ENCODE data around the gene ZCCHC13. TPM values are rescaled to one million over a fixed set of nuclear protein-coding genes. Genes with fewer than 3 reads are reported as not detected.

ZCCHC13 gene
- total and polyA plus RNA-seq, 10 donors = not detected

DNA sequence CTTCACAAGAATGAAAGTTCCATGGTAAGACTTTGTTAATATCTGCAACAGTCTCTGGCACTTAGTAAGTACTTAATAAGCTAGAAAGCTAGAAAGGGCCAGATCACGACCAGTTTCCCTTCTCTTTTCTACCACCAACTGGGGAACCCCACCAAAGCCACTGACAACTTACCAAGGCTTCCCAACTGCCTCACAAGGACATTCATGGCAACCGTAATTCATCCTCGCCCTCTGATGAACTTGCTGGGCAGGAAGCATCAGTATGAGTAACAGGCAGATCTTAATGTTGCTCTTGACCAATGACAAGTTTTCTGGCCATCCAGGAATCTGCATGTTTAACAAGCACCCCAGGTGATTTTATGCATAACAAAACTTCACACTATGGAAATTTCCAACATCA is 23.2 kb upstream of the ZCCHC13 start:
- Histone ChIP-seq H3K36me3 (peaks cover 0 to 78% (median 28%) of the 10 kb centered on the region in 6 donors), H3K27me3 (replicated peaks in 1 of 7) (no peaks in the 10 kb centered on the region), H3K4me1 (peaks cover 0 to 12% (median 0%) of the 10 kb centered on the region in 6 donors), H3K9me3 (no peaks in the 10 kb centered on the region), H3K4me3 (no peak overlapping the region), H3K27ac (no peak overlapping the region)
- intact Hi-C loops (cut with DNase I; ENCODE audit: low total_unique reads) = no loop called here
- TF ChIP-seq POLR2AphosphoS5 (IDR thresholded peaks at IDR 0.05) = no peak
- no peak for TF ChIP-seq CTCF (IDR thresholded peaks at IDR 0.05 in 8 of 11, conservative IDR thresholded peaks at IDR 0.05 in 3 of 11)
- no peak for TF ChIP-seq POLR2A (IDR thresholded peaks at IDR 0.05)
- DNase-seq = no peak
- whole genome bisulfite sequencing, 5 donors = 48 to 75% (median 60%) methylated on average over 3 of the region's 3 CpGs

DNA sequence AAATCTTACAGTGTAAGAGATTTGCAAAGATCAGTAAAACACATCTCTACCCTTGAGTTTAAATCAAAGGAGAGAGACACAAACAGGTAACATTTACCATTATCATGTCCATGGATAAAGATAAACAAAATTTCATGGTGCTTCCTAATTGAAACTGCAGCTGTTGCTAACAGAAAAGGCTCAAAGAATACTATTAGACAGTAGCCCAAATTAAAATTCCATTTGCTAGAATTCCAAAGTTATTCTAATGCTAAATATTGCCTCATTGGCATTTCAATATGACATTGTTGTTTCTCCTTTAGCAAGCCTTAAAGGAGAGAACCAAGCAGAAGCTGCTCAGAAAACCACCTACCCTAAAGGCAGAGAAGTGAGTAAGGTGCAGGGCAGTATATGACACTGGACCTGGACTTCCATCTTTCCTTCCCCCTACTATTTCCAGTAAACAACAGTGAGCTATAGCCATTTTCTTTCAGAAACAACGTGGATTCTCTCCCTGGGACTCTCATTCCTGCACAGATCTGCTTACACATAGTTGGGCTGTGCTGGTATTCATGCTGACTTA is 19.5 kb upstream of the ZCCHC13 start:
- TF ChIP-seq CTCF (IDR thresholded peaks at IDR 0.05 in 8 of 11, conservative IDR thresholded peaks at IDR 0.05 in 3 of 11) (no peak), POLR2A (IDR thresholded peaks at IDR 0.05) (no peak), POLR2AphosphoS5 (IDR thresholded peaks at IDR 0.05) (no peak)

DNA sequence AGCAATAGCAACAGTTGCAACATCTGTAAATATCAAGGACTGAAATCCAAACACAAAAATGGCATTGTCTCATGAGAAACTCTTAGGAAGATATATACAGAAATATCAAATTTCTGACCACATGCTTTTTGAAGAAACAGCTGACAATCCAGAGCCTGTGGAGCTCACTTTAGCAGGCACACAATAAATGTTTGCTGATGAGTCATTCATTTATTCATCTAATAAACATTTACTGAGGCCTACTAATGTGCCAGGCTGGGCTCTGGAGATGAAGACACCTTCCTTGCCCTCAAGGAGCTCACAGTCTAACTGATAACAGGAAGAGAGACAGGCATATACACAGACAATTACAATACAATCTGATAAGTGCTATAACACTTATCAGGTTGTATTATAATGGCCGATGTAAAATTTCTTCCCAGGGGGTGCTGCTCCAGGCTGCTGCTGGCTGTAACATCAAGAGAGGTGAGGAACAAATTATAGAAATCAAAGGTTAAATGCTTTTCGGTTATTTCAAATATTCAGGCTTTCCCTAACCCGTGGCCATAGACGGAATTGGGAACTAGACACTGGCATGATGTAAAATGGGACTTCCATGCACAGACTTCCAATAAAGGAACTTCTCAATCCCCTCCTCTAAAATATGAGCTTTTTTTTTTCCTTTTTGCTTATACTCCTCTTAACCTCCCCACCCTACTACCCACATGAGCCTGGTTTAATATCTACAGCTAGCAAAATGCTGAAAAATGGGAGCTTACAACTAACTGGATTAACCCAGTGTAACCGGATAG is 16.8 kb upstream of the ZCCHC13 start:
- Histone ChIP-seq H3K36me3 (peaks cover 0 to 31% (median 0%) of the 10 kb centered on the region in 6 donors), H3K4me1 (peaks cover 0 to 34% (median 16%) of the 10 kb centered on the region in 6 donors), H3K4me3 (no peak overlapping the region), H3K9me3 (no peaks in the 10 kb centered on the region), H3K27ac (no peak overlapping the region), H3K27me3 (replicated peaks in 1 of 7) (no peaks in the 10 kb centered on the region)
- no peak for DNase-seq
- no peak for TF ChIP-seq CTCF (IDR thresholded peaks at IDR 0.05 in 8 of 11, conservative IDR thresholded peaks at IDR 0.05 in 3 of 11)
- TF ChIP-seq POLR2AphosphoS5 (IDR thresholded peaks at IDR 0.05) = no peak
- no peak for TF ChIP-seq POLR2A (IDR thresholded peaks at IDR 0.05)
- 83 to 94% (median 86%) methylated on average over 5 of the region's 5 CpGs for WGBS, 5 donors
- intact Hi-C loops (cut with DNase I; ENCODE audit: low total_unique reads) = no loop called here

More for the DNA sequence above, 19.5 kb upstream of the ZCCHC13 start:
- no peak overlapping the region for H3K4me3 ChIP-seq
- peaks cover 0 to 25% (median 10%) of the 10 kb centered on the region in 6 donors for H3K4me1 ChIP-seq
- H3K27me3 ChIP-seq (replicated peaks in 1 of 7) = no peaks in the 10 kb centered on the region
- 14 to 75% (median 67%) methylated on average over 1 of the region's 1 CpG for WGBS, 5 donors
- intact Hi-C loops (cut with DNase I; ENCODE audit: low total_unique reads) = no loop called here
- H3K36me3 ChIP-seq = peaks cover 0 to 57% (median 16%) of the 10 kb centered on the region in 6 donors
- H3K27ac ChIP-seq = no peak overlapping the region
- H3K9me3 ChIP-seq = no peaks in the 10 kb centered on the region
- DNase-seq = no peak

DNA sequence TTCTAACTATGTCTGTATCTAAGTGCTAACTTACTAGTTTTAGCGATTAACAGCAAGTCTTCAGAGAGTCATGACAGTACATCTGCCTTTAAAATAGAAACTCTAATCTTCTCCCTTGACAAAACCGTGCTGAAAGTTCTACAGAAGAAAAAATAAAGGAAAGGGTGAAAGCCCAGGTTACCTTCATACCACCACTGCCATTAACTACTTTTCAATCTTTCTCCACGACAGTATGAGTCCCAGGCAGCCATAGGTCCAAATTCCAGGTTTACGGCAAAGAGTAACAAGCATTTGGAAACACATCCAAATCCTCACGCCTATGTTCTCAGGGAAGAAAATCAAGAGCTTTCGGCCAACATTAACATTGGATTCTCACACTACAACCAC is 12.4 kb upstream of the ZCCHC13 start:
- intact Hi-C loops (cut with DNase I; ENCODE audit: low total_unique reads) = no loop called here
- Histone ChIP-seq H3K9me3 (no peaks in the 10 kb centered on the region), H3K27me3 (replicated peaks in 1 of 7) (no peaks in the 10 kb centered on the region), H3K27ac (peak overlapping the region; percentile 81 to 94 (median 90)), H3K4me1 (peaks cover 0 to 34% (median 11%) of the 10 kb centered on the region in 6 donors), H3K36me3 (peaks cover 0 to 7% (median 0%) of the 10 kb centered on the region in 6 donors), H3K4me3 (peak overlapping the region; percentile 43 to 84 (median 56))
- DNase-seq = no peak
- TF ChIP-seq CTCF (IDR thresholded peaks at IDR 0.05 in 8 of 11, conservative IDR thresholded peaks at IDR 0.05 in 3 of 11) = no peak
- peak in 1 of 3 donors; percentile 29 for TF ChIP-seq POLR2A (IDR thresholded peaks at IDR 0.05)
- TF ChIP-seq POLR2AphosphoS5 (IDR thresholded peaks at IDR 0.05) = no peak
- WGBS, 5 donors = 0 to 35% (median 1%) methylated on average over 6 of the region's 6 CpGs
